HEK293 (cell line): ENCODE data around the gene FCMR.

Source experiments
- CTCF ChIA-PET: fragments of 350-600 bp; formaldehyde crosslinking; extraction: SDS; loops from one replicate; lab custom pipeline; 2021; ENCODE audit warnings: antibody characterized with exemption; lab: Yijun Ruan, JAX
- POLR2A ChIA-PET: fragments of 300-600 bp; formaldehyde crosslinking; extraction: SDS; loops from one replicate; lab custom pipeline; 2020; ENCODE audit warnings: antibody characterized with exemption, inconsistent platforms; lab: Yijun Ruan, JAX
- H3K27ac ChIP-seq: fragments of 200-500 bp; sonication (Bioruptor generic); 2 replicates; pipeline ENCODE4 v1.5.1; 2014; ENCODE audit warnings: low read depth, low read length, control low read depth, inconsistent platforms; ENCODE audit errors: extremely low read depth
- H3K36me3 ChIP-seq, 2 experiments: fragments of 200-500 bp in 1 of 2; sonication (Bioruptor generic) in 1 of 2; 1 replicate in 1 of 2; 2 replicates in 1 of 2; pipeline ENCODE4 v1.5.1; 2014 to 2017; ENCODE audit warnings: inconsistent platforms in 2 of 2, low read length in 2 of 2; ENCODE audit not compliant: control insufficient read depth in 2 of 2, insufficient read depth in 1 of 2
- H3K4me1 ChIP-seq: fragments of 200-500 bp; sonication (Bioruptor generic); 2 replicates; pipeline ENCODE4 v1.5.1; 2014; ENCODE audit warnings: mild to moderate bottlenecking, low read length, inconsistent platforms; ENCODE audit not compliant: control insufficient read depth, insufficient read depth
- H3K4me3 ChIP-seq: 2 replicates; pipeline ENCODE4 v1.5.1; 2011; ENCODE audit warnings: low read depth, mild to moderate bottlenecking, control low read depth, low read length, moderate library complexity
- H3K9me3 ChIP-seq: fragments of 200-500 bp; sonication (Bioruptor generic); 2 replicates; pipeline ENCODE4 v1.5.1; 2014; ENCODE audit warnings: low read depth, low read length, inconsistent platforms; ENCODE audit not compliant: control insufficient read depth, insufficient read depth
- KLF8 ChIP-seq: fragments of 450-650 bp; formaldehyde crosslinking; IDR thresholded peaks from 2 replicates; pipeline ENCODE4 v1.5.1; 2016; ENCODE audit warnings: missing biosample characterization, missing genetic modification characterization
- SALL2 ChIP-seq: fragments of 450-650 bp; formaldehyde crosslinking; IDR thresholded peaks from 2 replicates; pipeline ENCODE4 v1.5.0; 2017; ENCODE audit warnings: missing biosample characterization, mild to moderate bottlenecking, missing genetic modification characterization, borderline replicate concordance
- SP3 ChIP-seq: fragments of 450-650 bp; formaldehyde crosslinking; IDR thresholded peaks from 2 replicates; pipeline ENCODE4 v1.5.1; 2016; ENCODE audit warnings: missing biosample characterization, missing genetic modification characterization
- SP7 ChIP-seq: fragments of 450-650 bp; formaldehyde crosslinking; IDR thresholded peaks from 2 replicates; pipeline ENCODE4 v1.5.1; 2016; ENCODE audit warnings: missing biosample characterization, missing genetic modification characterization
- YY2 ChIP-seq: fragments of 450-650 bp; formaldehyde crosslinking; IDR thresholded peaks from 2 replicates; pipeline ENCODE4 v1.5.1; 2016; ENCODE audit warnings: missing biosample characterization, missing genetic modification characterization
- ZFP41 ChIP-seq: fragments of 450-650 bp; formaldehyde crosslinking; IDR thresholded peaks from 2 replicates; pipeline ENCODE4 v1.5.1; 2016; ENCODE audit warnings: missing biosample characterization, missing genetic modification characterization, borderline replicate concordance
- ZNF2 ChIP-seq: fragments of 450-650 bp; formaldehyde crosslinking; IDR thresholded peaks from 2 replicates; pipeline ENCODE4 v1.5.1; 2016; ENCODE audit warnings: missing biosample characterization, missing genetic modification characterization
- ZNF214 ChIP-seq: fragments of 450-650 bp; formaldehyde crosslinking; IDR thresholded peaks from 2 replicates; pipeline ENCODE4 v1.5.1; 2017; ENCODE audit warnings: missing biosample characterization, mild to moderate bottlenecking, missing genetic modification characterization, borderline replicate concordance
- ZNF280D ChIP-seq: fragments of 450-650 bp; formaldehyde crosslinking; IDR thresholded peaks from 2 replicates; pipeline ENCODE4 v1.5.1; 2016; ENCODE audit warnings: missing biosample characterization, missing genetic modification characterization
- ZNF341 ChIP-seq: fragments of 450-650 bp; formaldehyde crosslinking; IDR thresholded peaks from 2 replicates; pipeline ENCODE4; 2016; ENCODE audit warnings: low read depth, missing biosample characterization, missing genetic modification characterization
- ZNF433 ChIP-seq: fragments of 450-650 bp; formaldehyde crosslinking; IDR thresholded peaks from 2 replicates; pipeline ENCODE4 v1.5.1; 2016; ENCODE audit warnings: missing biosample characterization, missing genetic modification characterization, low read depth
- ZNF449 ChIP-seq: fragments of 450-650 bp; formaldehyde crosslinking; IDR thresholded peaks from 2 replicates; pipeline ENCODE4 v1.5.1; 2017; ENCODE audit warnings: missing biosample characterization, mild to moderate bottlenecking, missing genetic modification characterization, moderate library complexity
- ZNF501 ChIP-seq: fragments of 450-650 bp; formaldehyde crosslinking; IDR thresholded peaks from 2 replicates; pipeline ENCODE4 v1.5.1; 2016; ENCODE audit warnings: missing biosample characterization, missing genetic modification characterization
- ZNF624 ChIP-seq: fragments of 450-650 bp; formaldehyde crosslinking; IDR thresholded peaks from 2 replicates; pipeline ENCODE4 v1.5.1; 2017; ENCODE audit warnings: missing biosample characterization, missing genetic modification characterization
- ZNF626 ChIP-seq: fragments of 450-650 bp; sonication (Bioruptor Pico); formaldehyde crosslinking; IDR thresholded peaks from 2 replicates; pipeline ENCODE4 v1.5.1; 2018; ENCODE audit warnings: missing biosample characterization, missing genetic modification characterization, inconsistent platforms
- ZNF645 ChIP-seq: fragments of 450-650 bp; formaldehyde crosslinking; IDR thresholded peaks from 2 replicates; pipeline ENCODE4; 2016; ENCODE audit warnings: missing biosample characterization, missing genetic modification characterization
- ZNF692 ChIP-seq: fragments of 450-650 bp; formaldehyde crosslinking; IDR thresholded peaks from 2 replicates; pipeline ENCODE4 v1.5.1; 2016; ENCODE audit warnings: missing biosample characterization, missing genetic modification characterization
- ZSCAN30 ChIP-seq: fragments of 450-650 bp; IDR thresholded peaks from 2 replicates; pipeline ENCODE4 v1.5.1; 2018; ENCODE audit warnings: missing biosample characterization, mild to moderate bottlenecking, missing genetic modification characterization, moderate library complexity
- TF ChIP-seq, protein P1 (sequence below): fragments of 450-650 bp; formaldehyde crosslinking; IDR thresholded peaks from 2 replicates; pipeline ENCODE4 v1.5.1; 2016; ENCODE audit warnings: missing biosample characterization, missing genetic modification characterization
- TF ChIP-seq, protein P2 (sequence below): fragments of 450-650 bp; formaldehyde crosslinking; IDR thresholded peaks from 2 replicates; pipeline ENCODE4 v1.5.1; 2016; ENCODE audit warnings: missing biosample characterization, missing genetic modification characterization

The FCMR gene

DNA sequence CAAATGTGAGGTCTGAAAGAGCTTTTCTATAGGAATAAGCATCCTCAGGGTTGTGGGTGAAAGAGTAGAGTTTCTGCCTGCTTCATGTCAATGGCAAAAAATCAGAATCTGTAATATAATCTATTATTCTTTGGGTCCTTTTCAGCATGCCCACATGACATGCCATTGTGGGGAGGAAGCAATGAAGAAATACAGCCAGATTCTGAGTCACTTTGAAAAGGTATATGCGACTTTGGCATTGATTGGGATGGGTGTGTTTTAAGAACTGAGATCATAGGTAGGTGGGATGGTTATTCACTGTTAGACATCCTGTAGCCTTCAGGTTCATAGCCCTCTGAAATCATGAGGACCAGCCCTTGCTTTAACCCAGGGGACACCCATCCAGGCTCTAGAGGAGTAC is 54.5 kb downstream of the FCMR start:
- Histone ChIP-seq H3K4me1 (no peaks in the 10 kb centered on the region), H3K36me3 (no peaks in the 10 kb centered on the region), H3K4me3 (no peak overlapping the region), H3K27ac (no peak overlapping the region), H3K9me3 (no peaks in the 10 kb centered on the region)
- ChIA-PET POLR2A (no interaction called here), CTCF (interaction anchor here (0.7 to 2.6 kb wide), 5 partner anchors 11 to 141 kb away, joined by 3 to 13 read pairs (median 5); no protein-coding TSS in a partner anchor)
- no peak for TF ChIP-seq KLF8 (tag by site-specific recombination)
- no peak for TF ChIP-seq ZNF501 (tag by site-specific recombination)
- no peak for TF ChIP-seq ZSCAN30 (tag by site-specific recombination)
- no peak for TF ChIP-seq SP7 (tag by site-specific recombination)
- TF ChIP-seq ZNF2, result no peak
- TF ChIP-seq, protein P1, sequence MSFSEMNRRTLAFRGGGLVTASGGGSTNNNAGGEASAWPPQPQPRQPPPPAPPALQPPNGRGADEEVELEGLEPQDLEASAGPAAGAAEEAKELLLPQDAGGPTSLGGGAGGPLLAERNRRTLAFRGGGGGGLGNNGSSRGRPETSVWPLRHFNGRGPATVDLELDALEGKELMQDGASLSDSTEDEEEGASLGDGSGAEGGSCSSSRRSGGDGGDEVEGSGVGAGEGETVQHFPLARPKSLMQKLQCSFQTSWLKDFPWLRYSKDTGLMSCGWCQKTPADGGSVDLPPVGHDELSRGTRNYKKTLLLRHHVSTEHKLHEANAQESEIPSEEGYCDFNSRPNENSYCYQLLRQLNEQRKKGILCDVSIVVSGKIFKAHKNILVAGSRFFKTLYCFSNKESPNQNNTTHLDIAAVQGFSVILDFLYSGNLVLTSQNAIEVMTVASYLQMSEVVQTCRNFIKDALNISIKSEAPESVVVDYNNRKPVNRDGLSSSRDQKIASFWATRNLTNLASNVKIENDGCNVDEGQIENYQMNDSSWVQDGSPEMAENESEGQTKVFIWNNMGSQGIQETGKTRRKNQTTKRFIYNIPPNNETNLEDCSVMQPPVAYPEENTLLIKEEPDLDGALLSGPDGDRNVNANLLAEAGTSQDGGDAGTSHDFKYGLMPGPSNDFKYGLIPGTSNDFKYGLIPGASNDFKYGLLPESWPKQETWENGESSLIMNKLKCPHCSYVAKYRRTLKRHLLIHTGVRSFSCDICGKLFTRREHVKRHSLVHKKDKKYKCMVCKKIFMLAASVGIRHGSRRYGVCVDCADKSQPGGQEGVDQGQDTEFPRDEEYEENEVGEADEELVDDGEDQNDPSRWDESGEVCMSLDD (tag by site-specific recombination), result no peak
- no peak for TF ChIP-seq ZNF449 (tag by site-specific recombination)
- no peak for TF ChIP-seq ZNF626
- TF ChIP-seq, protein P2, sequence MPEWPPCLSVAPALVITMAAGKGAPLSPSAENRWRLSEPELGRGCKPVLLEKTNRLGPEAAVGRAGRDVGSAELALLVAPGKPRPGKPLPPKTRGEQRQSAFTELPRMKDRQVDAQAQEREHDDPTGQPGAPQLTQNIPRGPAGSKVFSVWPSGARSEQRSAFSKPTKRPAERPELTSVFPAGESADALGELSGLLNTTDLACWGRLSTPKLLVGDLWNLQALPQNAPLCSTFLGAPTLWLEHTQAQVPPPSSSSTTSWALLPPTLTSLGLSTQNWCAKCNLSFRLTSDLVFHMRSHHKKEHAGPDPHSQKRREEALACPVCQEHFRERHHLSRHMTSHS (tag by site-specific recombination), result no peak
- no peak for TF ChIP-seq YY2 (tag by site-specific recombination)
- TF ChIP-seq SALL2, result no peak
- no peak for TF ChIP-seq ZNF645 (tag by site-specific recombination)
- TF ChIP-seq SP3 (tag by site-specific recombination), result no peak
- TF ChIP-seq ZNF433 (tag by site-specific recombination), result no peak
- no peak for TF ChIP-seq ZNF280D (tag by site-specific recombination)
- no peak for TF ChIP-seq ZNF214 (tag by site-specific recombination)
- no peak for TF ChIP-seq ZFP41 (tag by site-specific recombination)
- no peak for TF ChIP-seq ZNF624 (tag by site-specific recombination)
- TF ChIP-seq ZNF692 (tag by site-specific recombination), result no peak
- no peak for TF ChIP-seq ZNF341 (tag by site-specific recombination)
